NOMO-1 treated with DMSO at 0.1 percent for 48 hours (cell line): ENCODE results near the gene BMP8A.
"Not testable (repeated sequence)": the region's sequence is repeated elsewhere in the genome, so short reads cannot be mapped to it uniquely, and the experiment has no call there.

Source experiments
- DNase-seq: peaks from one replicate; lab custom pipeline; 2025; ENCODE audit not compliant: unreplicated experiment; lab: John Stamatoyannopoulos, UW

BMP8A gene, protein sequence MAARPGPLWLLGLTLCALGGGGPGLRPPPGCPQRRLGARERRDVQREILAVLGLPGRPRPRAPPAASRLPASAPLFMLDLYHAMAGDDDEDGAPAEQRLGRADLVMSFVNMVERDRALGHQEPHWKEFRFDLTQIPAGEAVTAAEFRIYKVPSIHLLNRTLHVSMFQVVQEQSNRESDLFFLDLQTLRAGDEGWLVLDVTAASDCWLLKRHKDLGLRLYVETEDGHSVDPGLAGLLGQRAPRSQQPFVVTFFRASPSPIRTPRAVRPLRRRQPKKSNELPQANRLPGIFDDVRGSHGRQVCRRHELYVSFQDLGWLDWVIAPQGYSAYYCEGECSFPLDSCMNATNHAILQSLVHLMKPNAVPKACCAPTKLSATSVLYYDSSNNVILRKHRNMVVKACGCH

DNA sequence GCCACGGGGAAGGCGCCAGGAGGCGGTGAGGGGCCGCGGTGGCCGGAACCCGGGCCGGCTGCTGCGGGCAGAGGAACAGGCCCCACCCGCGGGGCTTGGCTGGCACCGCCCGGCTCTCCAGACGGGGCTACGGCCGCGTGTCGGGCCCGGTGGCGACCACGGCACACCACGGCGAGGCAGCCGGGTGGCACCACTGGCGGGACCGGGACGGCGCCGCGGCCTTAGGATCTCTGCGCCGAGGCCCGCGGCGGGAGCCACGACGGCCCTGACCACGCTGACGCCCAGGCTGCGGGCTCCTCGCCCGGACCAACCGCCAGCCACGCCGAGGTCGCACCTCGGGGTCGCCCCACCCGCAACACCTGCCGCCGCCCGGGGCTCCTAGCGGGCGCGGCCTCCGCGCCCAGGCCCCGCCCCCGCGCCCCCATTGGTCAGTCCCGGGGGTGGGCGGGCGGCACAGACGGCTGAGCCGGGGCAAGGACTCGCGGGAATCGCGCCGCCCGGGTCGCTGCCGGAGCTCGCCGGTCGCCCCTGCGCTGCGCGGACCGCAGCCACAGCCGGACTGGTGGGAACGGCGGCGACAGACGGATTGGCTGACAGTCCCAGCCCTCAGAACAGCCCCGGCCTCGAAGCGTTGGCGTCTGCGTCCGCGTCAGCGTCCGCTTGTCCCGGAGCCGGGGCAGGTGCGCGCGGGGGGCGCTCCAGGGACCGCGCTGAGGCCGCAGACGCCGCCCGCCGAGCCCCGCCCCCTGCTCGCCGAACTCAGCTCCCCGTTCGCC is at the start of gene BMP8A:
Gene BMP8A, plus strand, starts transcription at position 491 of the 776 bp plus-strand sequence. CDS start 356 bp downstream, outside the sequence.
- DNase-seq, result peak; percentile 57

DNA sequence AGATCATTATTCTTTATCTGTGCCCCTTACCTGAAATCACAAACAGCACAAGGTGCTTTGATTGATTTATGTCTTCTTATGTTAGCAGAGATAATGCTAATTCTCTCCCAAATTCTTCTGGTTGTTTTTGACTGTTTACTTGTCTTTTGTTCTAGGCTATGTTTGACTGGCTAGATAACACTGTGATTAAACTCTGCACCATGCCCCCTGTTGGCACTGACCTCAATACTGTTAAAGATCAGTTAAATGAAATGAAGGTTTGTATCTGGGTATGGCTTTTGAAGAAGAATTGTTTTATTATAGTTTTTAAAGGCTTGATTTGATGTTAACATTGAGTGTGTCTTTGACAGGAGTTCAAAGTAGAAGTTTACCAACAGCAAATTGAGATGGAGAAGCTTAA is 49.6 kb upstream of the BMP8A start:
- DNase-seq, result no peak

DNA sequence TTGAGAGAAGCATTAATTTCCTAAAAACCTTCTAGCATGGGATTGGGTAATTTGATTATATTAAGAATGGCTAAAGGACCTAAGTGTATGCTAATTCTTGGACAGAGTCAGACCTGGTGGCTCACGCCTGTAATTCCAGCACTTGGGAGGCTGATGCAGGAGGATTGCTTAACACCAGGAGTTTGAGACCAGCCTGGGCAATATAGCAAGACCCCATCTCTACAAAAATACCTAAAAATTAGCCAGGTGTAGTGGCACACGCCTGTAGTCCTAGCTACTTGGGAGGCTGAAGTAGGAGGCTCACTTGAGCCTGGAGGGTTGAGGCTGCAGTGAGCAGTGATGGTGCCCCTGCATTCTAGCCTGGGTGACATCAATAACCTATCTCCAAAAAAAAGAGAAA is 45.9 kb upstream of the BMP8A start:
- DNase-seq, result no peak

DNA sequence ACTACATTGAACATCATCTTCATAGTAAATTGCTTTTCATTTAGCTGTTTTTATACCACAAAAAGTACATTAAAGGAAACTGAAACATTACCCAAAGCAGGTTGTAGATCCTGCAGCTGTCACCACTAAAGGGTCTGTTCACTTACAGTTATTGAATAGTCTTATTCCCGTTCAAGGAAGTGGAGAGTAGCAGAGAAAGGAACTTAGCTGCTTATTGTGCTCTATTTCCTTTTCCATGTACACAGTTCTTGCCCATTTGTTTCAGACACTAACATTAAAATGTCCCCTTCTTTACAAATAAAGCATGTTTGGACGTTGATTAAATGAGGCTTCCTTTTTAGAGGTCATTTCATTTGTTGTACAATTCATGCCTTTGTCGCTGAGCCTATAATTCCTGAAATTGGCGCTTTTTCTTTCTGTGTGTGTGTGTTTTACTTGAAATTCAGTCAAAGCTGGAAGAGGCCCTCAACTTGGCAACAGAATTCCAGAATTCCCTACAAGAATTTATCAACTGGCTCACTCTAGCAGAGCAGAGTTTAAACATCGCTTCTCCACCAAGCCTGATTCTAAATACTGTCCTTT is 44.4 kb upstream of the BMP8A start:
- DNase-seq, result no peak

DNA sequence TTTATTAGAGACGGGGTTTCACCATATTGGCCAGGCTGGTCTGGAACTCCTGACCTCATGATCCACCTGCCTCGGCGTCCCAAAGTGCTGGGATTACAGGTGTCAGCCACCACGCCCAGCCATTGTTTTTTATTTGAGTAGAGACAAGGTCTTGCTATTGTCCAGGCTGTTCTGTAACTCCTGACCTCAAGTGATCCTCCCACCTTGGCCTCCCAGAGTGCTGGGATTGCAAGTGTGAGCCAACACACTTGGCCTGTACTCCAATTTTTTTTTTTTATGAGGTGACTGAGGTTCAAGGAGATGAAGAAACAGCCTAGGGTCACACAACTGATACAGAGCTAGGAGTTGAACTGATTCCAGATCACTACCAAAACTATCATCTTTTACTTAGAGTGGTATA is 41.4 kb upstream of the BMP8A start:
- not testable (repeated sequence) for DNase-seq

DNA sequence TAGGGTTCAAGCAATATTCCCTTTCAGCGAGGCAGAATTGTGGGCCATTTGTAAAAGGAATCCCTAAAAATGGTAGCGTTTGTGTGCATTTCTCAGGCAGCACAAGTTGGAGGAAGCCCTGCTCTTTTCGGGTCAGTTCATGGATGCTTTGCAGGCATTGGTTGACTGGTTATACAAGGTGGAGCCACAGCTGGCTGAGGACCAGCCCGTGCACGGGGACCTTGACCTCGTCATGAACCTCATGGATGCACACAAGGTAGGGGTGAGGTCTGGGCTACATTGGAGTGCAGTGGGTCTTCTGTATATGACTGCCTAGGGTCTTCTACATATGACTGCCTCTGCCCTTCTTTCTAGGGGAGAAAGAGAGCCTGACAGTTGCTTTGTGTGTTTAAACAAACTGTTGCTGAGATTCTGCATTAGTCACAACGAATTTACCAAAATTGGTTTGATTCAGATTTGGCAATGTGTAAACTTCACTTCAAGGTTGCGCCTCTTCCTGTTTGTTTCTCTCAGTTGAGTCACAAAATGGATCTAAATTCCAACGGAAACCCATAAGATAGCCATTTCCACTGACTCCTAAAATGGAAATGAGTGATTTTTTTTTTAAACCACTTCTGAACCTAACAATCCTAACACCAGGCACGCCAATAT is 40.4 kb upstream of the BMP8A start:
- DNase-seq, result no peak

DNA sequence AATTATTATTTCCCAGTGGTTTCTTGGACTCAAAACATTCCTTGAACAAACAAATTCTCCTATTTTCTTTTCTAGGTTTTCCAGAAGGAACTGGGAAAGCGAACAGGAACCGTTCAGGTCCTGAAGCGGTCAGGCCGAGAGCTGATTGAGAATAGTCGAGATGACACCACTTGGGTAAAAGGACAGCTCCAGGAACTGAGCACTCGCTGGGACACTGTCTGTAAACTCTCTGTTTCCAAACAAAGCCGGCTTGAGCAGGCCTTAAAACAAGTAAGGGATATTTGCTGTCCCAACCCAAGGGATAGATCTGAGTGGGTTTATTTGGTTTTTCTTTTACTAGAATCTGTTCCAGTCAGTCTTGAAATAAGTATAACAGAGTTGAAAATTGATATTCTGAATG is 39.4 kb upstream of the BMP8A start:
- no peak for DNase-seq

DNA sequence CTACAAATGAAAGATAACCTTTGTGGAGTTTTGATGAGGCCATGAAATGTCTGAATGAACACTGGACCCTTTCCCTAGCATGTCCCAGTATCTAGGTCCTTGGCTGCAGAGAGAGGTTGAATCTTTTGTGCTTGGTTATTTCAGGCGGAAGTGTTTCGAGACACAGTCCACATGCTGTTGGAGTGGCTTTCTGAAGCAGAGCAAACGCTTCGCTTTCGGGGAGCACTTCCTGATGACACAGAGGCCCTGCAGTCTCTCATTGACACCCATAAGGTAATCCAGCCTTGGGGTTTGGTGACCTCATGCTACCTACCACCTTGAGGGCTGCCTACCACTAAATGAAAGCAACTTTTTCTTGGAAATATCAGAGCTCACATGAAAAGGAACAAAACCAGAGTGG is 38.9 kb upstream of the BMP8A start:
- DNase-seq, result no peak

DNA sequence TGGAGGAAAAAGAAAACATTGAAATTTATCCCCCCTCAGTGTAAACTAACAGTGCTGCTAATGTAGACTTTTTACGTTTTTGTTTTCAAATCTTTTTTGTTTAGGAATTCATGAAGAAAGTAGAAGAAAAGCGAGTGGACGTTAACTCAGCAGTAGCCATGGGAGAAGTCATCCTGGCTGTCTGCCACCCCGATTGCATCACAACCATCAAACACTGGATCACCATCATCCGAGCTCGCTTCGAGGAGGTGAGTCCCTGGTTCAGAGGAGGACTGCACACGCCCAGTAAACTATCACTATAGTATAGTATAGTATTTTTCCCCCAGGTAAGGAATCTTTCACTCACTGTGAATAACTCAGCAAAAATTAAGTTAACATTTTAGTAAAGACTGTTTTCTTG is 37.8 kb upstream of the BMP8A start:
- no peak for DNase-seq

DNA sequence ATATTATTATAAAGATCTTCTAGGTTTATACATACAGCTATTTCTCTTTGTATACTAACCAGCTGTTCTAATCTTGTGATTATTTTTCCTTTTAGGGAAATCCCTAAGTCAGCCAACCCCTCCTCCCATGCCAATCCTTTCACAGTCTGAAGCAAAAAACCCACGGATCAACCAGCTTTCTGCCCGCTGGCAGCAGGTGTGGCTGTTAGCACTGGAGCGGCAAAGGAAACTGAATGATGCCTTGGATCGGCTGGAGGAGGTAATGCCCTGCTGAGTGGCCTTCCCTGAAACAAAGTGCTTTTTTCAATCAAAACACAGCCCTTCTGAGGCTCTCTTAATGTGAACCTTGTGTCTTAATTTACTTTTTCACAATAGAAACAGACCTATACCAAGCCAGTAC is 32.4 kb upstream of the BMP8A start:
- DNase-seq, result no peak

DNA sequence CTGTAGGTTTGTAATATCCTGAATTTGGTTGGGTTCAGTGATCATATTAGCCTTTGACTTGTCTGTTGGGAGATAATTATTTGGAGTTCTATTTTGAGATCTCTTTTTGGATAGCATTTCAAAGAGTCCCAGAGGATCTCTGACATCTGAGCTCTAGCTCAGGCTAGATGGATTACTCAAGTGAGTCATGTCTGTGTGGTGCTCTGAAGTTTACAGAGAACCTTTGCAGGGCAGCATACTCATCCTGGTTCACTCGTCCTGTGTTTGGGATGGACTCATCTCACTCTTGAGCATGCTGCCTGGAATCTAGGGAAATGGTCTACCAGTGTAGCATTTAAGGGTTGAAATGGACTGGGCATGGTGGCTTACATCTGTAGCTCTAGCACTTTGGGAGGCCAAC is 29.4 kb upstream of the BMP8A start:
- no peak for DNase-seq

DNA sequence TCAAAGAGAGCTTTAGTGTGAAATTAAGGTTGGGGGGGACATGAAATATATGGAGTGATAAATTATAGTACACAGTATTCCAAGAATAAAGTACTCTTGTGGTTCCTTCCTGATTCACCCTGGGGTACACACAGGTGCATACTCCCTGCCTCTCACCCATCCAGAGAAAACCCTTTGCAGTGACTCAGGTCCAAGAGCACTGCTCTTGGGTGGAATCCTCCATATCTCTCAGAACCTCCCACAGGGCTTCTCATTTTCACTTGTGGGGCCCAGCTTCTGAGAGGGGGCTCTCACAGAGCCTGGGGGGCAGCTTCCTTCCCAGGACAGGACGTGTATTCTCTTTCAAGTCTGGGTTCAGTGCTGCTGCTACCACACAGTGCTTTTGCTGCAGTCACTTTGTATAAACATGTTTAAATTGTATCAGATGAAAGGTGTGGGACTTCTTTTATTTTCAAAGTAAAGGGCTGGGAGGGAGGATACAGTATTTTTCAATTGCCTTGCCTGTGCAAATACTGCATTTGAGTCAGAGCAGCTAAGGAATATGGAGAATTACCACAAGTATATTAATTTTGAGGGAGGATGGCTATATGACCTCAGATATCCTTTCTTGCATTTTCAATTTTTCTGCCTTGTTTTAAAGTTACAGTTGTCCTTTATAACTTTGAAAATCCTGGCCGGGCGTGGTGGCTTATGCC is 24.9 kb upstream of the BMP8A start:
- no peak for DNase-seq

DNA sequence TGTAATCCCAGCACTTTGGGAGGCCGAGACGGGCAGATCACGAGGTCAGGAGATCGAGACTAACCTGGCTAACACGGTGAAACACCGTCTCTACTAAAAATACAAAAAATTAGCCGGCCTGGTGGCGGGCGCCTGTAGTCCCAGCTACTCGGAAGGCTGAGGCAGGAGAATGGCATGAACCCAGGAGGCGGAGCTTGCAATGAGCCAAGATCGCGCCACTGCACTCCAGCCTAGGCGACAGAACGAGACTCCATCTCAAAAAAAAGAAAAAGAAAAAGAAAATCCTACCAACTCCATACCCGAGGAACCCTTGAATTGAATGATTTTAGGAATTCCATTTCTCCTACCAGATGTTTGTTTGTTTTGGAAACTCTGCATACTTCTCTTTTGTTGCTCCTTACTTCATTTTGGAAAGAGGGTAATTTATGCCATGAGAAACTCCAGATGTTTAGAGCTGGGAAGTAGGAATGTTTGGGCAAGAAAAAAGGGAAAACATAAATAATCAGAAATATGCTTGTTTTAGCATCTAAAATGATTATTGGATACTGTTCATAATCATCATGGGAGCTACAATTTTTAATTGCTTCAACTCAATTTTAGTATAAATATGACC is 24.2 kb upstream of the BMP8A start:
- not testable (repeated sequence) for DNase-seq

DNA sequence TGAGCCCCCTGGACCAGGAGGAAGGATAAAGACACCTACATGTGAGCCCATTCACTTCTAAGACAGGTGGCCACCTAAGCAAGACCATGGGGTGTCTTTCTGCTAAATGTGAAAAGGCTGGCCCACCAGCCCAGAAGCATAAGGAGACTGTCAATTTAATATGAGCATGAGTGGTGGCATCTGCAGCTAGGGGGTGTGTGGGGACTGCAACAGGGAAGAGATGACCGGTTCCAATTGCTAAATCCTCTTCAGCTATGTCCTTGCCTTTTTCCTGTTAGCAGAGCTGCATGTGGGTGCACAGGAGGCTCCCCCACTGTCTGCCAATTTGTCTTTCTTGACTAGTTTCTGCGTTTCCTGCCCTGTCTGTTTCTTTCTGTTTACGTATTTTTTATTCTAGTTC is 22.3 kb upstream of the BMP8A start:
- no peak for DNase-seq

DNA sequence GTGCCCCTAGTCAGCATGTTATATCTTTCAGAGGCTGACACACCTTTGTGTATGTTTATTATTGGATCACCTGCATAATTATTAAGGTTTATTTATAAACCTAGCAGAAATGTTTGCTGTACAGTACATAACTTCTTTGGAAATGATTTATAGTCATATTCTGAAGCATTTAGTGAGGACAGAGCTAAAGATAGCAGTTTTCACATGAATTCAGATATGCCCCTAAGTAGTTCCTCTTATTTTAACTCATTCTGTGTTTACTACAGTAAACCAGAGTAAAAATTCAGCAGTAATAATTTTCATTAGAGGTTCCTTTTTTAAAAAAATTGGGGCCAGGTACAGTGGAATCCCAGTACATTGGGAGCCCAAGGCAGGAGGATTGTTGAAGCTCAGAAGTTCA is 21.4 kb upstream of the BMP8A start:
- no peak for DNase-seq

DNA sequence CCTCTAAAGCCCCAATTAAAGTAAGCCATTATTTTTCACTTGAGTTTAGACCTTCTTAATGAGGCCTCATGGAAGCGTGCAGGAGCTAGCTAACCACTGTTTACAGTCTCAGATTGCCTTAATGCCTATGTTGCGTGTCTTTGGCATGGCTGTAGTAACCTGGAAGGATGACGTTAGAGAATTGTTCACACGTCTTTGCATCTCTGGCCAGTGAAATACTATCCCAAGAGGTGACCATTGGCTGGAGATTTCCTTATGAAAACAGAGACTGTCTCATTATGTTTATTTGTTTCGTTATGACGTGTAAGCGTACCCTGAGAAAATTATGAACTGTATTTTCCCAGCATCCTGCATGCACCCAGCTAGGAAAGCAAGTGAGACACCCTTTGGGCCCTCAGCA is 18.6 kb upstream of the BMP8A start:
- DNase-seq, result no peak

DNA sequence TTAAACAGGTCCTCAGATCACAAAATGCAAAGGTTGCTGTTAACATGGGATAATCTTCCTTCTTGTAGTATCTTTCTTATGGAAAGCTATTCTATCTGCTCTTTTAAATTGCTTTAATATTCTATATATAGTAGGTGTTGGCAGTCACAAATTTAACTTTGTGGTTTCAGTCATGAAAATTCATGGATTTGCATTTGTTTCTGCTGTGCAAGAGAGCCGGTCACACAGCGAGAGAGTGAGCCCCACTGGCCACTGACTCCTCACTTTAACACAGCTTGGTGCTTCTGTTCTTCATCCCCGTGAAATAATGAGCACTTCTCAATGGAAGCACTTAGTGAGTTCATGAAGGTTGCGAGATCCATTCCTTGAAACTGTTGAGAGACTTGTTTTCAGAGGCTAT is 18.1 kb upstream of the BMP8A start:
- DNase-seq, result no peak

DNA sequence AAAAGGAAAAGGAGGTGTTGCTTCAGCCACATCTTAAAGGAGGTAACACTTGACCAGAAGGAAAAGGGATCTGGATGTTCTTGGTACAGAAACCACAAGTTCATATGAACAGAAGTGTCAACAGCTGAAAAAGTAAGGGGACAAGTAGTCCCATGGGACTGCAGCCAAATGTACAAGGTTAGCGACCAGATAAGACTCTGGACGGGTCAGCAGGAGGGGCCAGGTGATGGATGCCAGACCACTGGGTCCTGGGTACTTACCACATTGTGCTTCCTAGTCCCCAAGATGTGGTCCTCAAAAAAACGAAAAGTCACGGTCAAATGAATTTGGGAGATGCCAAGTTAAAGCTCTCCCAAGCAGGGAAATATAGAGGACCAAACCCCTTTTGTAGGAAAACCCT is 16.6 kb upstream of the BMP8A start:
- DNase-seq, result no peak

DNA sequence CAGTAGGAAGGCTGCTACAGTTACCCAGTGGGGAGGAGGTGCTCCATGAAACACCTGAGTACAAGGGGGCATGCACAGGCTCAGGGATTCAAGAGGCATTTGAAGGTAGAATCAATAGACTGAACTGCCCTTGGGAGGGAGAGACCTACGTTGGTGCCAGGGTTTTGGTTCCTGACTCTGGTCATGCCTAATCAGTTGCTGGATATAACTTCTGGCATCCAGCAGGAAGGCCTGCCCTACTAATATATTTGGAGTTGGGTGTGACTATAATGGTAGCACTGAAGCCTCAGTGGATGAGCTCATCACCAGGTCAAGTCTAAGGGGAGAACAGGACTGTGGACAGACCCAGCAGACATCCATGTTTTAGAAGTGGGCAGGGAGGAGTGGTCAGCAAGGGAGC is 15.9 kb upstream of the BMP8A start:
- not testable (repeated sequence) for DNase-seq

DNA sequence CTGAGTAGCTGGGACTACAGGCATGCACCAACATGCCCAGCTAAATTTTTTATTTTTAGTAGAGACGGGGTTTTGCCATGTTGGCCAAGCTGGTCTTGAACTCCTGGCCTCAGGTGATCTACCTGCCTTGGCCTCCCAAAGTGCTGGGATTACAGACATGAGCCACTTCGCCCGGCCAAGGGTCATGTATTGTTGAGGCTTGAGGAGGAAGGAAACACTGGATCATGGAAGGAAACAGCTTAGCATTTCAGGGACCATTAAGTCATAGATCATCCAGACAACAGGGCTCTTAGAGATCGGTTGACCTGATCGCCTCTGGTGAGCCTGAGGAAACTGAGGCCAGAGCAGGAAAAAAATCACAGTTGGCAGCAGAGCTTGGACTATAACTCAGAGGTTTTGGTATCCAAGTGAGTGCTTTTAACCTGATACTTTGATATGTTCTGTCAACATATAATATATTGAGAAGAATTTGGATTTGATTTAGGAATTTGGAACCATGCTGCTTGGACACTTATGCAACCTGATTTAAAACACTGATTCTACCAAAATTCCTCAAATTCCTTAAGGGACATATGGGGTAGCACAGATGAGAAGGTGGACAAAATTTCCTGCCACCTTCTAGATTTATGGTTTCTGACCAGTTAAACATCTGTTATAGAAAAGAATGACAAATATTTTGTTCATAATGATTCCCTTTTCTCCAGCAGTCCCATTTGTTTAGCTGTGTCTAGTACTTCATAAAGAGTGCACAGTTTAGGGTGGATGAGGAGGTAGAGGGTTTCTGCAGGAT is 13.1 kb upstream of the BMP8A start:
- DNase-seq, result no peak
